Endothelial cell of umbilical vein (primary cell): ENCODE data around the gene APRT. TPM values are rescaled to one million over a fixed set of nuclear protein-coding genes. Genes with fewer than 3 reads are reported as not detected.

Experiments used
- BruUV-seq: library from RNA; stranded (reverse); fragments of 400-500 nt; replicated peaks from 2 replicates; lab custom pipeline; 2021; lab: Mats Ljungman, UMichigan
- CTCF ChIA-PET: fragments of 300-600, 350-600 bp; sonication (Branson Sonifier 250); formaldehyde crosslinking; loops from one replicate; lab custom pipeline; 2021; ENCODE audit warnings: antibody characterized with exemption, inconsistent platforms; lab: Charles Lee
- POLR2A ChIA-PET: fragments of 300-600, 350-600 bp; sonication (Branson Sonifier 250); formaldehyde crosslinking; loops from one replicate; lab custom pipeline; 2021; ENCODE audit warnings: antibody characterized with exemption, inconsistent platforms; lab: Charles Lee
- DNase-seq: peaks from one replicate; pipeline ENCODE4 v3.0.0-alpha.2; 2011; ENCODE audit warnings: low read depth, low spot score
- FAIRE-seq: peaks from 2 replicates; lab custom pipeline; 2011; peaks lifted over from hg19 to GRCh38; lab: Jason Lieb, UNC
- H2AFZ ChIP-seq: 2 replicates; pipeline ENCODE4 v1.6.0; 2012; ENCODE audit warnings: low read depth, low read length, control low read depth, inconsistent platforms
- H3K27ac ChIP-seq: 2 replicates; pipeline ENCODE4 v1.5.1; 2011; ENCODE audit warnings: low read depth, mild to moderate bottlenecking, control low read depth, low read length, moderate library complexity; ENCODE audit not compliant: insufficient read depth
- H3K27me3 ChIP-seq, 2 experiments: 2 replicates each; pipeline versions ENCODE4 v1.6.0 to v1.6.1; 2011; ENCODE audit warnings: low read length in 2 of 2, mixed read lengths in 1 of 2; ENCODE audit not compliant: control insufficient read depth in 2 of 2, insufficient read depth in 2 of 2
- H3K36me3 ChIP-seq, 2 experiments: 2 replicates in 1 of 2; 3 replicates in 1 of 2; pipeline ENCODE4 v1.5.1; 2011; ENCODE audit warnings: low read length in 2 of 2, mild to moderate bottlenecking in 1 of 2, moderate library complexity in 1 of 2; ENCODE audit not compliant: control insufficient read depth in 2 of 2, insufficient read depth in 2 of 2; ENCODE audit errors: extremely low read depth in 1 of 2
- H3K4me1 ChIP-seq: 3 replicates; pipeline ENCODE4 v1.5.1; 2011; ENCODE audit warnings: mild to moderate bottlenecking, low read length; ENCODE audit not compliant: control insufficient read depth, insufficient read depth; ENCODE audit errors: extremely low read depth
- H3K4me2 ChIP-seq: 2 replicates; pipeline ENCODE4 v1.6.1; 2011; ENCODE audit warnings: low read length, control low read depth, mixed read lengths; ENCODE audit not compliant: insufficient read depth
- H3K4me3 ChIP-seq, 3 experiments: fragments of 200-600 bp in 1 of 3; sonication (generic), shearing (Covaris generic) in 1 of 3; replicated peaks in 1 of 3; 2 replicates each; pipeline ENCODE4 v1.5.1; 2011 to 2016; ENCODE audit warnings: control low read depth in 3 of 3, low read length in 3 of 3, mild to moderate bottlenecking in 2 of 3, inconsistent platforms in 1 of 3, low read depth in 1 of 3, moderate library complexity in 1 of 3; ENCODE audit not compliant: insufficient read depth in 1 of 3
- H3K79me2 ChIP-seq: 2 replicates; pipeline ENCODE4 v1.6.0; 2012; ENCODE audit warnings: low read length, inconsistent platforms; ENCODE audit not compliant: control insufficient read depth, insufficient read depth
- H3K9ac ChIP-seq: replicated peaks from 2 replicates; pipeline ENCODE3; 2011; ENCODE audit warnings: low read length, control low read depth; ENCODE audit not compliant: insufficient read depth; ENCODE audit errors: extremely low read depth
- H3K9me1 ChIP-seq: replicated peaks from 3 replicates; pipeline ENCODE4 v1.6.0; 2011; ENCODE audit warnings: mild to moderate bottlenecking, low read length; ENCODE audit not compliant: control insufficient read depth, insufficient read depth; ENCODE audit errors: extremely low read depth
- H3K9me3 ChIP-seq: replicated peaks from 2 replicates; pipeline ENCODE4 v1.5.1; 2012; ENCODE audit warnings: low read length, inconsistent platforms; ENCODE audit not compliant: control insufficient read depth, insufficient read depth
- H4K20me1 ChIP-seq: replicated peaks from 2 replicates; pipeline ENCODE3; 2011; ENCODE audit warnings: mild to moderate bottlenecking, low read length; ENCODE audit not compliant: control insufficient read depth, insufficient read depth; ENCODE audit errors: extremely low read depth
- EZH2 ChIP-seq: IDR thresholded peaks from 2 replicates; pipeline ENCODE4 v1.6.1; 2012; ENCODE audit warnings: borderline replicate concordance, low read depth, mild to moderate bottlenecking, moderate library complexity, low read length, inconsistent platforms; ENCODE audit not compliant: severe bottlenecking
- GATA2 ChIP-seq: IDR thresholded peaks from 2 replicates; pipeline ENCODE4 v1.7.0; 2011; ENCODE audit warnings: low read depth, mild to moderate bottlenecking, moderate library complexity, mixed read lengths, low read length; ENCODE audit not compliant: insufficient read length, insufficient read depth
- JUN ChIP-seq: IDR thresholded peaks from 2 replicates; pipeline ENCODE4 v1.6.1; 2011; ENCODE audit warnings: borderline replicate concordance, low read depth; ENCODE audit not compliant: insufficient read length, insufficient read depth
- MAX ChIP-seq: IDR thresholded peaks from 2 replicates; pipeline ENCODE4 v1.6.1; 2011; ENCODE audit not compliant: insufficient read depth, insufficient read length
- MYC ChIP-seq: IDR thresholded peaks from one replicate; pipeline ENCODE4 v1.6.1; 2011; ENCODE audit warnings: mild to moderate bottlenecking, low read depth, low read length
- POLR2A ChIP-seq: IDR thresholded peaks from 2 replicates; pipeline ENCODE4 v1.6.1; 2012; ENCODE audit warnings: low read depth, mild to moderate bottlenecking, control low read depth, low read length
- POLR2AphosphoS5 ChIP-seq: IDR thresholded peaks from 2 replicates; pipeline ENCODE4 v1.6.1; 2012; ENCODE audit warnings: low read depth, mild to moderate bottlenecking, control low read depth, low read length, moderate library complexity; ENCODE audit not compliant: insufficient read depth
- dilution Hi-C: fragments of 300-500 bp; cut with MboI; formaldehyde crosslinking; loops from one replicate; pipeline ENCODE4 v1.15.0; 2019; ENCODE audit warnings: low sequenced_read_pairs; ENCODE audit not compliant: extremely low pct_ligation_motif_present
- intact Hi-C: fragments of 100-400 bp; cut with micrococcal nuclease; formaldehyde crosslinking; loops from one replicate; pipeline ENCODE4 v1.10.0; 2022
- polyA plus RNA-seq, 4 experiments: library from polyadenylated mRNA; depleted of rRNA in 3 of 4; stranded (reverse) in 3 of 4; unstranded in 1 of 4; fragments of >200 nt; gene quantifications; 2 replicates each; pipeline versions ENCODE4 v1.2.1 to v1.2.3, GENCODE V29; 2011 to 2012; ENCODE audit warnings: missing spikeins in 1 of 4
- total RNA-seq: library from RNA; stranded (reverse); gene quantifications from 2 replicates; pipeline ENCODE4 v1.2.3, GENCODE V29; 2021

APRT gene
- total and polyA plus RNA-seq, 2 donors (not counting 3 experiments of a cell fraction or from before 2014, with no cell fraction given): 143 to 152 TPM

- intact Hi-C loops: loop anchor here (1.0 to 5.0 kb wide), 2 partner anchors 45 to 110 kb away; partner anchors contain the start of gene TRAPPC2L
- Histone ChIP-seq H3K36me3 (peaks cover 2 to 12% of the 10 kb centered on the region in 2 experiments), H3K4me1 (peaks cover 17% of the 10 kb centered on the region), H3K4me3 (peak overlapping the region; percentile 42 to 54 (median 52)), H3K4me2 (peak overlapping the region; percentile 85), H2AFZ (peak overlapping the region; percentile 96), H3K27me3 (no peaks in the 10 kb centered on the region), H3K9me1 (no peaks in the 10 kb centered on the region), H3K9me3 (no peaks in the 10 kb centered on the region), H3K27ac (peak overlapping the region; percentile 49), H3K79me2 (peaks cover 23% of the 10 kb centered on the region), H3K9ac (peak overlapping the region; percentile 42), H4K20me1 (no peaks in the 10 kb centered on the region)
- BruUV-seq: no TSS peak
- dilution Hi-C loops: no loop called here
- POLR2A ChIA-PET: interaction anchor here (1.3 kb wide), 1 partner anchor 28 kb away, joined by 4 read pairs; the partner anchor contains the start of gene PIEZO1
- DNase-seq (no peak), FAIRE-seq (no peak)
- TF ChIP-seq POLR2A (no peak), JUN (no peak), GATA2 (no peak), MYC (no peak), MAX (no peak), POLR2AphosphoS5 (no peak), EZH2 (no peak)
- CTCF ChIA-PET: interaction anchor here (0.6 to 4.9 kb wide), 7 partner anchors 29 to 404 kb away, joined by 3 to 50 read pairs (median 14); partner anchors contain the start of genes GALNS, PIEZO1 and TRAPPC2L
These were observed 963 bp upstream of the APRT start for GRCh38 chr16:88812513-88813268.
